SU-DHL-6 (cell line): ENCODE data around the gene PRTN3.
"Not testable (repeated sequence)": the region's sequence is repeated elsewhere in the genome, so short reads cannot be mapped to it uniquely, and the experiment has no call there.

Experiments
- H2AFZ ChIP-seq: fragments of 200-600 bp; sonication (generic); 2 replicates; pipeline ENCODE4 v1.6.1; 2014; ENCODE audit warnings: low read depth, mild to moderate bottlenecking, moderate library complexity, mixed read lengths, antibody characterized with exemption, low read length; ENCODE audit not compliant: severe bottlenecking
- H3F3A ChIP-seq: fragments of 200-600 bp; shearing (Covaris generic); 2 replicates; pipeline ENCODE4 v1.6.0; 2016; ENCODE audit warnings: antibody characterized with exemption, mild to moderate bottlenecking; ENCODE audit not compliant: insufficient read depth
- H3K27ac ChIP-seq: fragments of 200-600 bp; sonication (generic); 2 replicates; pipeline ENCODE4 v1.5.1; 2016; ENCODE audit warnings: low read depth, mild to moderate bottlenecking, low read length, moderate library complexity, mixed read lengths
- H3K27me3 ChIP-seq: fragments of 200-600 bp; sonication (generic), shearing (Covaris generic); 2 replicates; pipeline ENCODE4 v1.6.0; 2014; ENCODE audit warnings: mild to moderate bottlenecking, low read length
- H3K36me3 ChIP-seq: fragments of 200-600 bp; sonication (generic); 2 replicates; pipeline ENCODE4 v1.6.1; 2014; ENCODE audit warnings: mild to moderate bottlenecking, low read length, mixed read lengths
- H3K4me2 ChIP-seq: fragments of 300-600, 200-600 bp; shearing (Covaris generic), sonication (generic); 2 replicates; pipeline ENCODE4 v1.6.0; 2014; ENCODE audit warnings: low read length, low read depth, mild to moderate bottlenecking; ENCODE audit not compliant: poor library complexity, severe bottlenecking
- H3K4me3 ChIP-seq: fragments of 200-600 bp; sonication (generic); 2 replicates; pipeline ENCODE4 v1.5.1; 2014; ENCODE audit warnings: antibody characterized with exemption, low read length, mild to moderate bottlenecking, mixed read lengths; ENCODE audit not compliant: insufficient read depth, poor library complexity, severe bottlenecking
- H3K79me2 ChIP-seq: fragments of 200-600 bp; sonication (generic); 2 replicates; pipeline ENCODE4 v1.6.1; 2014; ENCODE audit warnings: mild to moderate bottlenecking, low read length, moderate library complexity; ENCODE audit not compliant: insufficient read depth
- H3K9ac ChIP-seq: fragments of 200-600 bp; sonication (generic); 2 replicates; pipeline ENCODE4 v1.7.0; 2014; ENCODE audit warnings: mild to moderate bottlenecking, low read length
- H3K9me2 ChIP-seq: fragments of 200-600 bp; sonication (generic); replicated peaks from 2 replicates; pipeline ENCODE4 v1.6.1; 2014; ENCODE audit warnings: low read length; ENCODE audit not compliant: insufficient read depth
- H3K9me3 ChIP-seq: fragments of 200-600 bp; sonication (generic); 2 replicates; pipeline ENCODE4 v1.6.1; 2014; ENCODE audit warnings: low read length, mixed read lengths; ENCODE audit not compliant: insufficient read depth
- H4K20me1 ChIP-seq: fragments of 200-600 bp; sonication (generic); 2 replicates; pipeline ENCODE4 v1.6.1; 2014; ENCODE audit warnings: low read depth, mild to moderate bottlenecking, antibody characterized with exemption, low read length, moderate library complexity, mixed read lengths
- CTCF ChIP-seq: fragments of 200-600 bp; sonication (generic); IDR thresholded peaks from one replicate; pipeline ENCODE4 v1.5.1; 2017; ENCODE audit warnings: antibody characterized with exemption, mild to moderate bottlenecking, low read length, moderate library complexity; ENCODE audit not compliant: insufficient read depth, poor library complexity, severe bottlenecking
- EZH2phosphoT487 ChIP-seq: fragments of 200-600 bp; sonication (generic), shearing (Covaris generic); conservative IDR thresholded peaks from 2 replicates; pipeline ENCODE4 v1.6.1; 2018; ENCODE audit warnings: mild to moderate bottlenecking, antibody characterized with exemption, low read length, moderate library complexity, mixed read lengths

Gene PRTN3

DNA sequence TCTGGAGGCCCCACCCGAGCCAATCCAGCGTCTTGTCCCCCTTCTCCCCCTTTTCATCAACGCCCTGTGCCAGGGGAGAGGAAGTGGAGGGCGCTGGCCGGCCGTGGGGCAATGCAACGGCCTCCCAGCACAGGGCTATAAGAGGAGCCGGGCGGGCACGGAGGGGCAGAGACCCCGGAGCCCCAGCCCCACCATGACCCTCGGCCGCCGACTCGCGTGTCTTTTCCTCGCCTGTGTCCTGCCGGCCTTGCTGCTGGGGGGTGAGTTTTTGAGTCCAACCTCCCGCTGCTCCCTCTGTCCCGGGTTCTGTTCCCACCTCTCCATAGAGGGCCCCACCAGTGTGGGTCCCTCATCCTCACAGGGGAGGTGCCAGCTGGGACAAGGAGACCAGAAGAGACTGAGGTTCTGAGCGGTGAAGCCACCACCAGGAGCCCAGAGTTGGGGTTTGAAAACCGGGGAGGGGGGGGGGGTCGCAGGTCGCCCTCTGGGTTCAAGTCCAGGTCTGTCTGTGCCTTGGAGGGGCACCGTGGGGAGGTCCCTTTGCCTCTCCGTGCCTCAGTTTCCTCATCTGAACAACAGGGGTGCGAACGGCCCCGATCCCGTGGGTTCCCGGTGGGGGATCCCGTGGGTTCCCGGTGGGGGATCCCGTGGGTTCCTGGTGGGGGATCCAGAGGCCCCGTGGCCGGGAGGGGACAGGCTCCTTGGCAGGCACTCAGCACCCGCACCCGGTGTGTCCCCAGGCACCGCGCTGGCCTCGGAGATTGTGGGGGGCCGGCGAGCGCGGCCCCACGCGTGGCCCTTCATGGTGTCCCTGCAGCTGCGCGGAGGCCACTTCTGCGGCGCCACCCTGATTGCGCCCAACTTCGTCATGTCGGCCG is 11.6 kb downstream of the PRTN3 start, which contains the start of gene ELANE:
Gene ELANE (plus strand): TSS at position 168 of the 878 bp plus-strand sequence. CDS start 26 bp downstream, at position 194.
- H3K9ac ChIP-seq, result no peak within 1 kb of the TSS
- no peaks in the 10 kb centered on the region for H3K9me3 ChIP-seq
- no peaks in the 10 kb centered on the region for H3K79me2 ChIP-seq
- H3K4me2 ChIP-seq, result no peak within 1 kb of the TSS
- no peak within 1 kb of the TSS for H3K4me3 ChIP-seq
- H3K27me3 ChIP-seq, result no peaks in the 10 kb centered on the region
- H3K9me2 ChIP-seq, result no peaks in the 10 kb centered on the region
- no peaks in the 10 kb centered on the region for H3K36me3 ChIP-seq
- TF ChIP-seq EZH2phosphoT487 (no peak), CTCF (no peak)
- H3K27ac ChIP-seq, result no peak within 1 kb of the TSS
- no peaks in the 10 kb centered on the region for H3F3A ChIP-seq
- H4K20me1 ChIP-seq, result no peaks in the 10 kb centered on the region
- H2AFZ ChIP-seq, result no peak within 1 kb of the TSS

GRCh38 chr19:853014-853585 is 12.3 kb downstream of the PRTN3 start:
- H3K9ac ChIP-seq, result no peak overlapping the region
- H3K4me2 ChIP-seq, result no peak overlapping the region
- TF ChIP-seq CTCF (no peak), EZH2phosphoT487 (no peak)
- H3K9me3 ChIP-seq, result no peaks in the 10 kb centered on the region
- H3F3A ChIP-seq, result no peaks in the 10 kb centered on the region
- H3K4me3 ChIP-seq, result no peak overlapping the region
- H3K27ac ChIP-seq, result no peak overlapping the region
- H4K20me1 ChIP-seq, result no peaks in the 10 kb centered on the region
- H3K79me2 ChIP-seq, result no peaks in the 10 kb centered on the region
- H3K27me3 ChIP-seq, result no peaks in the 10 kb centered on the region
- H2AFZ ChIP-seq, result no peak overlapping the region
- H3K36me3 ChIP-seq, result no peaks in the 10 kb centered on the region
- H3K9me2 ChIP-seq, result no peaks in the 10 kb centered on the region

- H3K4me3 ChIP-seq, H3K4me2 ChIP-seq, H4K20me1 ChIP-seq, H3K9me2 ChIP-seq, H3K9ac ChIP-seq, H3K79me2 ChIP-seq, H2AFZ ChIP-seq, H3K9me3 ChIP-seq, H3K36me3 ChIP-seq, H3K27ac ChIP-seq, H3F3A ChIP-seq, H3K27me3 ChIP-seq: not testable (repeated sequence)
Observed at GRCh38 chr19:853614-854220, 12.9 kb downstream of the PRTN3 start.

GRCh38 chr19:854549-854948 is 13.8 kb downstream of the PRTN3 start:
- Histone ChIP-seq H4K20me1 (no peaks in the 10 kb centered on the region), H2AFZ (no peak overlapping the region), H3K27me3 (no peaks in the 10 kb centered on the region), H3K9me2 (no peaks in the 10 kb centered on the region), H3K36me3 (no peaks in the 10 kb centered on the region), H3F3A (no peaks in the 10 kb centered on the region), H3K4me3 (no peak overlapping the region), H3K9ac (no peak overlapping the region), H3K27ac (no peak overlapping the region), H3K9me3 (no peaks in the 10 kb centered on the region), H3K4me2 (no peak overlapping the region), H3K79me2 (no peaks in the 10 kb centered on the region)
- no peak for TF ChIP-seq EZH2phosphoT487
- no peak for TF ChIP-seq CTCF
